ENCODE results near the gene OTOG. TPM values are rescaled to one million over a fixed set of nuclear protein-coding genes. Genes with fewer than 3 reads are reported as not detected.

OTOG gene
- total RNA-seq, 1 experiment from 2014 or later, result 0.35 TPM

DNA sequence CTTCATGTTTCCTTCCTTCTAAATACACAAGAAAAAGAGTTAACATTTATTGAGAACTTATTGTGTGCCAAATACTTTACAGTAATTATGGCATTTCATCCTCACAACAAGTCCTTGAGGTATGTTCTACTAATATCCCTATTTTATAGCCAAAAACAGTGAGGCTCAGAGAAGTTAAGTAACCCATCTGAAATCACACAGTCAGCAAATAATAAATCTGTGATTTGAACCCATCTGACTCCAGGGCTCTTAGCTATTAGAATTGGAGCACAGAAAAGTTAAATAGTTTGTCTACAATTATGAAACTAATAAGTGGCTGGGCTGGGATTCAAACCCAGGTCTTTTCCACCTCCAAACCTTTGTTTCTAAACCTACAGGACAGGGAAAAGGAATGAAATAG lies 135.8 kb downstream of the OTOG start:
- TF ChIP-seq, protein P1, sequence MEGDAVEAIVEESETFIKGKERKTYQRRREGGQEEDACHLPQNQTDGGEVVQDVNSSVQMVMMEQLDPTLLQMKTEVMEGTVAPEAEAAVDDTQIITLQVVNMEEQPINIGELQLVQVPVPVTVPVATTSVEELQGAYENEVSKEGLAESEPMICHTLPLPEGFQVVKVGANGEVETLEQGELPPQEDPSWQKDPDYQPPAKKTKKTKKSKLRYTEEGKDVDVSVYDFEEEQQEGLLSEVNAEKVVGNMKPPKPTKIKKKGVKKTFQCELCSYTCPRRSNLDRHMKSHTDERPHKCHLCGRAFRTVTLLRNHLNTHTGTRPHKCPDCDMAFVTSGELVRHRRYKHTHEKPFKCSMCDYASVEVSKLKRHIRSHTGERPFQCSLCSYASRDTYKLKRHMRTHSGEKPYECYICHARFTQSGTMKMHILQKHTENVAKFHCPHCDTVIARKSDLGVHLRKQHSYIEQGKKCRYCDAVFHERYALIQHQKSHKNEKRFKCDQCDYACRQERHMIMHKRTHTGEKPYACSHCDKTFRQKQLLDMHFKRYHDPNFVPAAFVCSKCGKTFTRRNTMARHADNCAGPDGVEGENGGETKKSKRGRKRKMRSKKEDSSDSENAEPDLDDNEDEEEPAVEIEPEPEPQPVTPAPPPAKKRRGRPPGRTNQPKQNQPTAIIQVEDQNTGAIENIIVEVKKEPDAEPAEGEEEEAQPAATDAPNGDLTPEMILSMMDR (conservative IDR thresholded peaks at IDR 0.05), result no peak
- no peak overlapping the region for H3T11ph ChIP-seq (ENCODE audit: low read length)
- no peak overlapping the region for H2BK5ac ChIP-seq (ENCODE audit: insufficient read length, low read length)
- no peak overlapping the region for H3K4ac ChIP-seq (ENCODE audit: low read depth, low read length)
- H4K8ac ChIP-seq (replicated peaks; ENCODE audit: insufficient read length, low read depth, low read length), result no peak overlapping the region
- no peaks in the 10 kb centered on the region for H4K20me1 ChIP-seq (ENCODE audit: control insufficient read depth, insufficient read depth, insufficient read length)
- no peak overlapping the region for H3K18ac ChIP-seq (ENCODE audit: insufficient read length, low read depth, low read length)
- no peak overlapping the region for H3K23ac ChIP-seq (ENCODE audit: insufficient read length, low read depth, low read length)
- no peaks in the 10 kb centered on the region for H3K36me3 Mint-ChIP-seq (ENCODE audit: insufficient read depth in 1 of 3, low read depth in 3 of 3)
- H3K9ac ChIP-seq (ENCODE audit: extremely low read depth, insufficient read length, low read length), result no peak overlapping the region
- H3K4me1 ChIP-seq (ENCODE audit: insufficient read depth, low read length), result no peaks in the 10 kb centered on the region
- no peak overlapping the region for H3K4me2 ChIP-seq (ENCODE audit: insufficient read depth, insufficient read length, low read length)
- peaks cover 0 to 4% of the 10 kb centered on the region in 2 experiments; a peak in 1 of 4 replicates for H3K4me1 Mint-ChIP-seq
- peaks cover 53% of the 10 kb centered on the region for H3K27me3 Mint-ChIP-seq (ENCODE audit: low read depth)
- H3K79me2 ChIP-seq (ENCODE audit: insufficient read depth, low read length), result no peaks in the 10 kb centered on the region
- H3K56ac ChIP-seq (ENCODE audit: insufficient read length, low read depth, low read length), result no peak overlapping the region
- no peak overlapping the region for H3K4me3 Mint-ChIP-seq
- no peaks in the 10 kb centered on the region for H3K27me3 ChIP-seq (ENCODE audit: insufficient read depth, low read length)
- no peaks in the 10 kb centered on the region for H3K9me3 ChIP-seq (ENCODE audit: control insufficient read depth, low read depth, low read length)
- no peaks in the 10 kb centered on the region for H3K79me1 ChIP-seq (ENCODE audit: insufficient read depth, low read depth, low read length, poor library complexity, severe bottlenecking)
- H4K91ac ChIP-seq (ENCODE audit: insufficient read length, low read depth, low read length), result no peak overlapping the region
- H3K23me2 ChIP-seq (ENCODE audit: insufficient read length, low read depth, low read length, poor library complexity, severe bottlenecking), result no peaks in the 10 kb centered on the region
- H3K14ac ChIP-seq (ENCODE audit: insufficient read depth, low read length), result no peak overlapping the region
- H4K5ac ChIP-seq (ENCODE audit: insufficient read length, low read depth, low read length), result no peak overlapping the region
- no peak overlapping the region for H2AFZ ChIP-seq (ENCODE audit: low read length)
- no peak overlapping the region for H2BK12ac ChIP-seq (ENCODE audit: insufficient read length, low read depth, low read length)
- H2BK15ac ChIP-seq (ENCODE audit: low read depth, low read length), result no peak overlapping the region
- H3K27ac Mint-ChIP-seq, result no peak overlapping the region
- H2AK5ac ChIP-seq (ENCODE audit: insufficient read length, low read length), result no peak overlapping the region
- no peak for DNase-seq
- no peaks in the 10 kb centered on the region for H3K9me3 Mint-ChIP-seq
- H2BK20ac ChIP-seq (ENCODE audit: low read depth, low read length, poor library complexity, severe bottlenecking), result no peak overlapping the region
- H2BK120ac ChIP-seq (ENCODE audit: low read depth, low read length, poor library complexity, severe bottlenecking), result no peak overlapping the region
- H3K27ac ChIP-seq (ENCODE audit: insufficient read length, low read depth, low read length), result no peak overlapping the region
